K562 (cell line): ENCODE measurements around the gene TTLL10. TPM values are rescaled to one million over a fixed set of nuclear protein-coding genes. Genes with fewer than 3 reads are reported as not detected.

Experiments used
- ATAC-seq: fragments of 200-7000 bp; cut with Tn5 transposase; 3 replicates; pipeline ENCODE4 v1.9.1; 2020; ENCODE audit warnings: moderate library complexity
- BruUV-seq: library from RNA; stranded (reverse); fragments of 400-500 nt; replicated peaks from 2 replicates; lab custom pipeline; 2021; lab: Mats Ljungman, UMichigan
- CTCF ChIA-PET: fragments of 300-600 bp; formaldehyde crosslinking; extraction: SDS; loops from one replicate; lab custom pipeline; 2021; ENCODE audit warnings: low intra/inter-chr PET ratio; lab: Yijun Ruan, JAX
- POLR2A ChIA-PET: fragments of 300-600, 350-650 bp; sonication (Branson Sonifier 250); formaldehyde crosslinking; extraction: SDS; loops from one replicate; lab custom pipeline; 2021; ENCODE audit warnings: antibody characterized with exemption, inconsistent platforms; lab: Yijun Ruan, JAX
- DNase-seq, 4 experiments: peaks; one replicate each; pipeline versions ENCODE4 v3.0.0 to v3.0.0-alpha.2; 2011 to 2018; ENCODE audit warnings: low spot score in 3 of 4, mixed read lengths in 3 of 4; ENCODE audit errors: extremely low read depth in 1 of 4
- FAIRE-seq: peaks from 2 replicates; lab custom pipeline; 2011; peaks lifted over from hg19 to GRCh38; lab: Jason Lieb, UNC
- H2AFZ ChIP-seq: 2 replicates; pipeline ENCODE4 v1.6.0; 2011; ENCODE audit warnings: low read depth, low read length, control low read depth, inconsistent platforms
- H3K27ac ChIP-seq: fragments of 200-600 bp; 3 replicates; pipeline ENCODE4 v1.8.0; 2011; ENCODE audit warnings: low read depth, mild to moderate bottlenecking, control low read depth, inconsistent platforms, low read length, moderate library complexity, mixed read lengths; ENCODE audit errors: extremely low read depth
- H3K27me3 ChIP-seq, 2 experiments: fragments of 300-600 bp in 1 of 2; 2 replicates in 1 of 2; 3 replicates in 1 of 2; pipeline versions ENCODE4 v1.6.0 to v1.8.0; 2011; ENCODE audit warnings: inconsistent platforms in 2 of 2, low read length in 2 of 2, mild to moderate bottlenecking in 1 of 2, mixed read lengths in 1 of 2, moderate library complexity in 1 of 2; ENCODE audit not compliant: control insufficient read depth in 2 of 2, insufficient read depth in 2 of 2
- H3K36me3 ChIP-seq: fragments of 300-600 bp; 3 replicates; pipeline ENCODE4 v1.8.0; 2011; ENCODE audit warnings: mild to moderate bottlenecking, low read length, inconsistent platforms; ENCODE audit not compliant: control insufficient read depth, insufficient read depth
- H3K4me1 ChIP-seq, 2 experiments: fragments of 200-600 bp in 1 of 2; replicated peaks in 1 of 2; 2 replicates in 1 of 2; 3 replicates in 1 of 2; pipeline versions ENCODE4 v1.5.1 to v1.8.0; 2011; ENCODE audit warnings: inconsistent platforms in 2 of 2, low read length in 2 of 2, mild to moderate bottlenecking in 1 of 2, mixed read lengths in 1 of 2, moderate library complexity in 1 of 2; ENCODE audit not compliant: control insufficient read depth in 2 of 2, insufficient read depth in 2 of 2
- H3K4me2 ChIP-seq: 2 replicates; pipeline ENCODE4 v1.6.1; 2011; ENCODE audit warnings: low read length, control low read depth, inconsistent platforms, mixed read lengths; ENCODE audit not compliant: insufficient read depth
- H3K4me3 ChIP-seq: fragments of 200-600 bp; sonication (generic), shearing (Covaris generic); 2 replicates; pipeline ENCODE4 v1.5.1; 2016; ENCODE audit warnings: control low read depth, inconsistent platforms
- H3K79me2 ChIP-seq: fragments of 200-600 bp; 3 replicates; pipeline ENCODE4 v1.8.0; 2011; ENCODE audit warnings: low read length, inconsistent platforms; ENCODE audit not compliant: control insufficient read depth, insufficient read depth
- H3K9ac ChIP-seq, 2 experiments: 2 replicates each; pipeline versions ENCODE4 v1.6.0 to v1.6.1; 2011; ENCODE audit warnings: low read depth in 2 of 2, low read length in 2 of 2, control low read depth in 1 of 2, inconsistent platforms in 1 of 2, mild to moderate bottlenecking in 1 of 2, mixed read lengths in 1 of 2; ENCODE audit not compliant: insufficient read depth in 1 of 2
- H3K9me1 ChIP-seq: one replicate; pipeline ENCODE4 v1.6.0; 2011; ENCODE audit warnings: inconsistent platforms, mild to moderate bottlenecking, low read length, moderate library complexity; ENCODE audit not compliant: control insufficient read depth, insufficient read depth
- H3K9me3 ChIP-seq: replicated peaks from 2 replicates; pipeline ENCODE4 v1.5.1; 2011; ENCODE audit warnings: low read depth, low read length, inconsistent platforms; ENCODE audit not compliant: control insufficient read depth, insufficient read depth
- H4K20me1 ChIP-seq: replicated peaks from 2 replicates; pipeline ENCODE4 v1.6.1; 2011; ENCODE audit warnings: low read length, inconsistent platforms, mixed read lengths; ENCODE audit not compliant: control insufficient read depth, insufficient read depth
- HMGN3 ChIP-seq: IDR thresholded peaks from 2 replicates; pipeline ENCODE4 v1.6.1; 2011; ENCODE audit warnings: borderline replicate concordance, low read depth, mild to moderate bottlenecking, mixed read lengths, low read length; ENCODE audit not compliant: insufficient read length; ENCODE audit errors: extremely low read depth
- POLR2G ChIP-seq: fragments of 200-400 bp; formaldehyde crosslinking; IDR thresholded peaks from 2 replicates; pipeline ENCODE4 v1.6.1; 2017; ENCODE audit warnings: low read depth, mild to moderate bottlenecking, antibody characterized with exemption, low read length, moderate library complexity
- RBM22 ChIP-seq: fragments of 200-400 bp; formaldehyde crosslinking; IDR thresholded peaks from 2 replicates; pipeline ENCODE4 v1.6.1; 2018; ENCODE audit warnings: low read length, low read depth; ENCODE audit not compliant: poor library complexity, severe bottlenecking
- ZBTB33 ChIP-seq: sonication (generic); formaldehyde crosslinking; IDR thresholded peaks from 2 replicates; pipeline ENCODE4 v1.8.1; 2023; ENCODE audit warnings: mild to moderate bottlenecking, missing genetic modification reagents
- WGBS: fragments of 100-300 bp; shearing (Covaris generic); methylation state at CpG from one replicate; pipeline ENCODE4 v1.1.6; 2016; ENCODE audit warnings: low coverage, mixed read lengths; ENCODE audit not compliant: insufficient coverage; ENCODE audit errors: missing lambda C conversion rate; 5-methylcytosine and 5-hydroxymethylcytosine counted together
- in situ Hi-C: fragments of 300-500 bp; cut with MboI; formaldehyde crosslinking; loops from 4 replicates; pipeline ENCODE4 v1.15.0; 2018; ENCODE audit warnings: inconsistent platforms, mixed read lengths
- intact Hi-C: fragments of 100-400 bp; cut with micrococcal nuclease; formaldehyde crosslinking; loops from 2 replicates; pipeline ENCODE4 v1.14.2; 2022
- polyA plus RNA-seq, 8 experiments: library from polyadenylated mRNA; depleted of rRNA in 4 of 8; stranded (reverse) in 5 of 8; unstranded in 3 of 8; fragments of >200 nt; fragmentation: Nextera tagmentation in 2 of 8; fragmentation: Illumina TruSeq in 1 of 8; extraction: Ambion mirVana in 2 of 8; extraction: Trizol in 1 of 8; gene quantifications; 2 replicates each; pipeline versions ENCODE4 v1.2.1 to v1.2.3, GENCODE V29; 2011 to 2014; ENCODE audit warnings: inconsistent platforms in 1 of 8, missing spikeins in 1 of 8
- total RNA-seq, 7 experiments: library from RNA; depleted of rRNA in 6 of 7; stranded (reverse); fragments of >200 nt in 6 of 7; fragmentation: Illumina TruSeq in 2 of 7; extraction: Trizol in 2 of 7; gene quantifications; 2 replicates each; pipeline versions ENCODE4 v1.2.1 to v1.2.3, GENCODE V29; 2011 to 2021; ENCODE audit warnings: low replicate concordance in 1 of 7
- TF ChIP-seq, protein P1 (sequence below): fragments of 450-650 bp; IDR thresholded peaks from 2 replicates; pipeline ENCODE4 v1.6.1; 2016; ENCODE audit warnings: low read depth, mild to moderate bottlenecking, moderate library complexity

The TTLL10 gene
- total and polyA plus RNA-seq, 9 of the 15 experiments (the other 6 are each of a cell fraction or from before 2014, with no cell fraction given): not detected

DNA sequence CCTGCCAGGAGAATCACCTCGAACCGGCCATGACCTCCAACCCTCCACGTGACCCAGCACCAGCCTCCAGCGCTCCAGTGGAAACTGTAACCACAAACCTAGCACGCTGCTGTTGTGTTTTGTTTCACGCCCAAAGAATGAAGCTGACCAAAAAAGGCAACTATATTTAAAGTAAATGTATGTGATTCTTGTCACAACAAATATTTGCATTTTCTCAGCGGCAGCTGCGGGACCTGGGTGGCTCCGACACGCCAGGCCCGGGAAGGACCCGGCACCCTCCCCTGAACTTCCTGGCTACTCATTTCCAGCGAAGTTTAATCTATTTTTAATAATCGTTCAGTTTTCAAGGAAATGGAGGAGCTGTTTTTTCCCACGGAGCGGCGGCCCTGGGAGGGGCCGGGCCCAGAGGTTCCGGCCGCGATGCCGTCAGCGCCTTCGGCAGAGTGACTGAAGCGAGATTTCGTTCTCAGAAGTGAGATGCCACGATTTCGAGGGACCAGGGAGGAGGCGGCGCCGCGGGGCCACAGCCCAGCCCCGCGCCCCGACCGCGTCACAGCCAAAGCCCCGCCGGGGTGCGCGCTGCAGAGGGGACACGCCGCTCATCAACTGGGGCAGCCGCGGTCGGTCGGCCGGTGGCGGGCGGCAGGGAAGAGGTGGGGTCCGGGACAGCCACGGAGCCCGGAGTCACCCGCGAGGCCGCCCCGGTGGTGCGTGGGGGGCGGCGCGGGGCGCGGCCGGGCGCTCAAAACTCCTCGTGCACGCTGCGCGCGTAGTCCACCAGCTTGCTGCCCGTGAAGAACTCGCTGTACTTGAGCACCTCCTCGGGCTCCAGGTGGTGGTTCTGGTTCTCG is 43.3 kb downstream of the TTLL10 start:
- in situ Hi-C loops: no loop called here
- TF ChIP-seq ZBTB33 (CRISPR knock-in tag) (peak; percentile 79; the same call in 1 of the 2 replicates), RBM22 (peak; percentile 13), POLR2G (peak; percentile 41; the same call in 1 of the 2 replicates), HMGN3 (peak; percentile 18)
- TF ChIP-seq, protein P1, sequence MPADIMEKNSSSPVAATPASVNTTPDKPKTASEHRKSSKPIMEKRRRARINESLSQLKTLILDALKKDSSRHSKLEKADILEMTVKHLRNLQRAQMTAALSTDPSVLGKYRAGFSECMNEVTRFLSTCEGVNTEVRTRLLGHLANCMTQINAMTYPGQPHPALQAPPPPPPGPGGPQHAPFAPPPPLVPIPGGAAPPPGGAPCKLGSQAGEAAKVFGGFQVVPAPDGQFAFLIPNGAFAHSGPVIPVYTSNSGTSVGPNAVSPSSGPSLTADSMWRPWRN: no peak
- TF ChIP-seq, all 486 proteins: peak for 4
- POLR2A ChIA-PET: interaction anchor here (0.6 to 2.4 kb wide), 4 partner anchors 9 to 302 kb away, joined by 3 to 12 read pairs (median 6); partner anchors contain the start of genes B3GALT6 and SDF4
- H2AFZ ChIP-seq: no peak overlapping the region
- no peak overlapping the region for H3K4me3 ChIP-seq
- CTCF ChIA-PET: no interaction called here
- no peaks in the 10 kb centered on the region for H3K27me3 ChIP-seq
- 91% methylated on average over 40 of the region's 74 CpGs for WGBS
- TSS peak; percentile 62 for BruUV-seq
- H3K36me3 ChIP-seq: peaks cover 64% of the 10 kb centered on the region; the same call in 2 of the 3 replicates
- H3K9me3 ChIP-seq: no peaks in the 10 kb centered on the region
- peaks cover 0 to 72% of the 10 kb centered on the region in 2 experiments; a peak in 2 of 5 replicates for H3K4me1 ChIP-seq
- no peaks in the 10 kb centered on the region for H3K79me2 ChIP-seq
- ATAC-seq (no peak), FAIRE-seq (no peak), DNase-seq (peak in 1 of 4 experiments; percentile 37)
- no peaks in the 10 kb centered on the region for H3K9me1 ChIP-seq
- H3K27ac ChIP-seq: no peak overlapping the region
- no peak overlapping the region for H3K4me2 ChIP-seq
- no peak overlapping the region for H3K9ac ChIP-seq
- no peaks in the 10 kb centered on the region; the same call in 1 of the 2 replicates for H4K20me1 ChIP-seq
- intact Hi-C loops: no loop called here
